NCI-H146 treated with DMSO at 0.1 percent for 48 hours (cell line): ENCODE results near the gene ITPRID2.
"Not testable (repeated sequence)": the region's sequence is repeated elsewhere in the genome, so short reads cannot be mapped to it uniquely, and the experiment has no call there.

ENCODE experiments used
- DNase-seq: peaks from one replicate; lab custom pipeline; 2025; ENCODE audit not compliant: unreplicated experiment; lab: John Stamatoyannopoulos, UW

Gene ITPRID2

GRCh38 chr2:181958726-181959125 lies 67.2 kb downstream of the ITPRID2 start:
- DNase-seq, result no peak

- DNase-seq, result no peak
Measured at GRCh38 chr2:181959508-181959907, 68.0 kb downstream of the ITPRID2 start.

- not testable (repeated sequence) for DNase-seq
Measured at GRCh38 chr2:181961167-181961566, 69.6 kb downstream of the ITPRID2 start.

- DNase-seq, result no peak
Measured at GRCh38 chr2:181962142-181962541, 70.6 kb downstream of the ITPRID2 start.

- no peak for DNase-seq
Measured at GRCh38 chr2:181970160-181970794, 78.7 kb downstream of the ITPRID2 start.

- no peak for DNase-seq
Measured at GRCh38 chr2:181971032-181971431, 79.5 kb downstream of the ITPRID2 start.

- DNase-seq, result no peak
Measured at GRCh38 chr2:181972431-181973170, 81.1 kb downstream of the ITPRID2 start.

- DNase-seq, result no peak
Measured at GRCh38 chr2:181973171-181973783, 81.7 kb downstream of the ITPRID2 start.

GRCh38 chr2:181977661-181978350 lies 86.3 kb downstream of the ITPRID2 start:
- no peak for DNase-seq

- no peak for DNase-seq
Measured at GRCh38 chr2:181978351-181979150, 87.0 kb downstream of the ITPRID2 start.
